22Rv1 (cell line): Measurements from ENCODE around the gene NEUROG1.
A peak's percentile ranks its signal among the peaks of the same experiment; 100 is the strongest.

ENCODE experiments used
- H3K27ac ChIP-seq: fragments of 450-650 bp; 2 replicates; pipeline ENCODE4 v1.5.1; 2017
- CTCF ChIP-seq: fragments of 450-650 bp; IDR thresholded peaks from 2 replicates; pipeline ENCODE4 v1.5.1; 2017; ENCODE audit warnings: mild to moderate bottlenecking
- ZFX ChIP-seq: fragments of 450-650 bp; IDR thresholded peaks from 2 replicates; pipeline ENCODE4 v1.6.1; 2017; ENCODE audit warnings: antibody characterized with exemption, borderline replicate concordance

The NEUROG1 gene

DNA sequence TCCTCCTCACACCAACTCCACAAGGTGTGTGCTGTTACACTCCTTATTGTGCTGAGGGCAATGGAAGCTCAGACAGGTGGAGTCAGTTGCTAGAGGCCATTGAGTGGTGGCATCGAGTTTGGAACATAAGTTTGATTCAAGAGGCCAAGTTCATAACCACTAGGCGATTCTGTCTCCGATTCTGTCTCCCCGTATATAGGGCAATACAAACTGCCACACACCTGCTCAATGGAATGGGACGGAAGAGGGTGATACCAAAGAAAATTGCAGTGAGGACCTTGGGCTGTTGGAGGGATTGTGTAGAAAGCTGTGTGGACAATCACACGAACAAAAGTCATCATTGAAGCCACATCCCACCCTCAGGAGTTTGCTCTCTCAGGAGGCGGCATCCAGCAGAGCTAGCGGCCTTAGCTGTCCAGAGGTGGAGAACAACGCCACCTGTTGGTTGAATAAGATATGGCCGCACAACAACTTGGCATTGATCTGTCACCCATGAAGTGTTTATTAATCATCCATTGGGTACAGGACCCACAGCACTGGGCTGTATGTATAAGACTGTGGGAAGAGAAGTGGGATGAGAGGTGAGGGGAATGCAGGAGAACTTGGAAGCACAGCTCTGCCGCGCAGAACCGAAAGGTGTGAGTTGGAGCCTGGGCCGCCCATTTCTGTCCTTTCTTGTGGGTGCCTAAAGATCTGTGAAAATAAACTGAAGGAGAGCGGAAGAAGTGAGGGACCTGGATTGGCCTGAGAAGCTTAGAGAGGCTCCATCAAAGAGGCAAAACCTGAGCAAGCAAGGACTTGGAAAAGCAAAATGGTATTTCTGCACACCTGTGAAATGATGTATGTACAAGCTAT, 16.1 kb upstream of the NEUROG1 start:
- H3K27ac ChIP-seq = no peak overlapping the region
- TF ChIP-seq ZFX (no peak), CTCF (peak; percentile 89)

GRCh38 chr5:135549413-135549812, 13.6 kb upstream of the NEUROG1 start:
- no peak for TF ChIP-seq ZFX
- TF ChIP-seq CTCF = no peak
- no peak overlapping the region for H3K27ac ChIP-seq

GRCh38 chr5:135547590-135548254, 12.0 kb upstream of the NEUROG1 start:
- H3K27ac ChIP-seq = no peak overlapping the region

GRCh38 chr5:135546912-135547311, 11.1 kb upstream of the NEUROG1 start:
- TF ChIP-seq CTCF = no peak
- no peak for TF ChIP-seq ZFX
- no peak overlapping the region for H3K27ac ChIP-seq

More at GRCh38 chr5:135547590-135548254, 12.0 kb upstream of the NEUROG1 start:
- no peak for TF ChIP-seq ZFX

GRCh38 chr5:135546101-135546500, 10.3 kb upstream of the NEUROG1 start:
- TF ChIP-seq CTCF (no peak), ZFX (no peak)

GRCh38 chr5:135545099-135545498, 9.3 kb upstream of the NEUROG1 start:
- TF ChIP-seq CTCF (no peak), ZFX (no peak)

More at GRCh38 chr5:135546101-135546500, 10.3 kb upstream of the NEUROG1 start:
- H3K27ac ChIP-seq = no peak overlapping the region

DNA sequence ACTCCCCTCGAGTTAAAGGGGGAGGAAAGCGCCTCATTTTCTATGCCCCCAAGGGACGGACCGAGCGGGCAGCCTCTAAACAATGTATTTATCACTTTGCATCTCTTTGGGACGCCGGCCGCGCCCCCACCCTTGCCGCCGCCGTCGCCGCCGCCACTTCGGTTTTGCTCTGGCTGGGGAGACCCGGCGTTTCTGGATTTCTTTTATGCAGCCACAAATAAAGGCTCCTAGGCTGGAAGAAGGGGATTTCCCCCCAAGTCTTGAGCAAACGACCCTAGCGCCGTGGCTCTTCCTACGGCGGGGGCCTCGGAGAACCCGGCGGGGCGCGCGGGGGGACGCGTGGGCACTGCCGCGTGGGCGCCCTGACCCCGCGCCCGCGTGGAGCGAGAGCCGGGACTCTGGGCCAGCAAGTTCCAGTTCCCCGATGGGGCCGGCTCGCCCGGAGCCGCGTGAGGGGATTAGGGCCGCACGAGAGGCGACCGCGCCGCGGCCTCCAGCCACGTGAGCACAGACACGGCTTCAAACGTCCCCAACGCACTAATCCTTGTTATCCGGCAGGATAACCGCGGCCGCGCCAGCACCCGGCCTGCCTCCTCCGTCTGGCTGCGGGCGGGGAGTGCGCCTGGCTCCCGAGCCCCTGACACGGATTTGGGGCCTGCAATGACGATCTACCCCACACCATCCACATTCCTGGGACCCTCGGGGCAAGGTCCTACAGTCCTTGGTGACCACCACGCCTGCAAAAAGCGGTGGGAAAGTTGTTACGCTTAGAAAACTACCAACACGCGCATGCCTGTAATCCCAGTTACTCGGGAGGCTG, 7.9 kb upstream of the NEUROG1 start:
- H3K27ac ChIP-seq = no peak overlapping the region
- TF ChIP-seq ZFX = no peak
- TF ChIP-seq CTCF = no peak

More at GRCh38 chr5:135545099-135545498, 9.3 kb upstream of the NEUROG1 start:
- H3K27ac ChIP-seq = no peak overlapping the region
